K562 (cell line): Measurements from ENCODE around the gene CPN2. TPM values are rescaled to one million over a fixed set of nuclear protein-coding genes. Genes with fewer than 3 reads are reported as not detected.

ENCODE experiments used
- ATAC-seq: fragments of 200-7000 bp; cut with Tn5 transposase; 3 replicates; pipeline ENCODE4 v1.9.1; 2020; ENCODE audit warnings: moderate library complexity
- BruUV-seq: library from RNA; stranded (reverse); fragments of 400-500 nt; replicated peaks from 2 replicates; lab custom pipeline; 2021; lab: Mats Ljungman, UMichigan
- CTCF ChIA-PET: fragments of 300-600 bp; formaldehyde crosslinking; extraction: SDS; loops from one replicate; lab custom pipeline; 2021; ENCODE audit warnings: low intra/inter-chr PET ratio; lab: Yijun Ruan, JAX
- POLR2A ChIA-PET: fragments of 300-600, 350-650 bp; sonication (Branson Sonifier 250); formaldehyde crosslinking; extraction: SDS; loops from one replicate; lab custom pipeline; 2021; ENCODE audit warnings: antibody characterized with exemption, inconsistent platforms; lab: Yijun Ruan, JAX
- DNase-seq, 4 experiments: peaks; one replicate each; pipeline versions ENCODE4 v3.0.0 to v3.0.0-alpha.2; 2011 to 2018; ENCODE audit warnings: low spot score in 3 of 4, mixed read lengths in 3 of 4; ENCODE audit errors: extremely low read depth in 1 of 4
- FAIRE-seq: peaks from 2 replicates; lab custom pipeline; 2011; peaks lifted over from hg19 to GRCh38; lab: Jason Lieb, UNC
- H2AFZ ChIP-seq: 2 replicates; pipeline ENCODE4 v1.6.0; 2011; ENCODE audit warnings: low read depth, low read length, control low read depth, inconsistent platforms
- H3K27ac ChIP-seq: fragments of 200-600 bp; 3 replicates; pipeline ENCODE4 v1.8.0; 2011; ENCODE audit warnings: low read depth, mild to moderate bottlenecking, control low read depth, inconsistent platforms, low read length, moderate library complexity, mixed read lengths; ENCODE audit errors: extremely low read depth
- H3K27me3 ChIP-seq, 2 experiments: fragments of 300-600 bp in 1 of 2; 2 replicates in 1 of 2; 3 replicates in 1 of 2; pipeline versions ENCODE4 v1.6.0 to v1.8.0; 2011; ENCODE audit warnings: inconsistent platforms in 2 of 2, low read length in 2 of 2, mild to moderate bottlenecking in 1 of 2, mixed read lengths in 1 of 2, moderate library complexity in 1 of 2; ENCODE audit not compliant: control insufficient read depth in 2 of 2, insufficient read depth in 2 of 2
- H3K36me3 ChIP-seq: fragments of 300-600 bp; 3 replicates; pipeline ENCODE4 v1.8.0; 2011; ENCODE audit warnings: mild to moderate bottlenecking, low read length, inconsistent platforms; ENCODE audit not compliant: control insufficient read depth, insufficient read depth
- H3K4me1 ChIP-seq, 2 experiments: fragments of 200-600 bp in 1 of 2; replicated peaks in 1 of 2; 2 replicates in 1 of 2; 3 replicates in 1 of 2; pipeline versions ENCODE4 v1.5.1 to v1.8.0; 2011; ENCODE audit warnings: inconsistent platforms in 2 of 2, low read length in 2 of 2, mild to moderate bottlenecking in 1 of 2, mixed read lengths in 1 of 2, moderate library complexity in 1 of 2; ENCODE audit not compliant: control insufficient read depth in 2 of 2, insufficient read depth in 2 of 2
- H3K4me2 ChIP-seq: 2 replicates; pipeline ENCODE4 v1.6.1; 2011; ENCODE audit warnings: low read length, control low read depth, inconsistent platforms, mixed read lengths; ENCODE audit not compliant: insufficient read depth
- H3K4me3 ChIP-seq: fragments of 200-600 bp; sonication (generic), shearing (Covaris generic); 2 replicates; pipeline ENCODE4 v1.5.1; 2016; ENCODE audit warnings: control low read depth, inconsistent platforms
- H3K79me2 ChIP-seq: fragments of 200-600 bp; 3 replicates; pipeline ENCODE4 v1.8.0; 2011; ENCODE audit warnings: low read length, inconsistent platforms; ENCODE audit not compliant: control insufficient read depth, insufficient read depth
- H3K9ac ChIP-seq, 2 experiments: 2 replicates each; pipeline versions ENCODE4 v1.6.0 to v1.6.1; 2011; ENCODE audit warnings: low read depth in 2 of 2, low read length in 2 of 2, control low read depth in 1 of 2, inconsistent platforms in 1 of 2, mild to moderate bottlenecking in 1 of 2, mixed read lengths in 1 of 2; ENCODE audit not compliant: insufficient read depth in 1 of 2
- H3K9me1 ChIP-seq: one replicate; pipeline ENCODE4 v1.6.0; 2011; ENCODE audit warnings: inconsistent platforms, mild to moderate bottlenecking, low read length, moderate library complexity; ENCODE audit not compliant: control insufficient read depth, insufficient read depth
- H3K9me3 ChIP-seq: replicated peaks from 2 replicates; pipeline ENCODE4 v1.5.1; 2011; ENCODE audit warnings: low read depth, low read length, inconsistent platforms; ENCODE audit not compliant: control insufficient read depth, insufficient read depth
- H4K20me1 ChIP-seq: replicated peaks from 2 replicates; pipeline ENCODE4 v1.6.1; 2011; ENCODE audit warnings: low read length, inconsistent platforms, mixed read lengths; ENCODE audit not compliant: control insufficient read depth, insufficient read depth
- ATF7 ChIP-seq: fragments of 450-650 bp; IDR thresholded peaks from 2 replicates; pipeline ENCODE4 v1.7.1; 2014; ENCODE audit warnings: mild to moderate bottlenecking, moderate library complexity
- CTBP1 ChIP-seq: fragments of 450-650 bp; IDR thresholded peaks from 2 replicates; pipeline ENCODE4 v1.6.1; 2016; ENCODE audit warnings: borderline replicate concordance
- DPF2 ChIP-seq: fragments of 450-650 bp; IDR thresholded peaks from 2 replicates; pipeline ENCODE4 v1.6.1; 2016
- ETS2 ChIP-seq: IDR thresholded peaks from 2 replicates; pipeline ENCODE4 v1.6.1; 2016; ENCODE audit warnings: borderline replicate concordance, missing genetic modification characterization, mild to moderate bottlenecking, moderate library complexity, missing compliant biosample characterization; ENCODE audit not compliant: poor library complexity, severe bottlenecking
- FOXP1 ChIP-seq: sonication (generic); formaldehyde crosslinking; IDR thresholded peaks from 2 replicates; pipeline ENCODE4 v1.8.0; 2022; ENCODE audit warnings: mild to moderate bottlenecking, missing genetic modification reagents
- HDAC1 ChIP-seq, 2 experiments: fragments of 450-650 bp; IDR thresholded peaks; 2 replicates each; pipeline ENCODE4 v1.6.1; 2016 to 2017; ENCODE audit warnings: inconsistent platforms in 1 of 2, mild to moderate bottlenecking in 1 of 2, moderate library complexity in 1 of 2
- L3MBTL2 ChIP-seq: fragments of 450-650 bp; IDR thresholded peaks from 2 replicates; pipeline ENCODE4 v1.6.1; 2016; ENCODE audit warnings: mild to moderate bottlenecking, moderate library complexity
- NONO ChIP-seq, 2 experiments: fragments of 200-400 bp in 1 of 2; fragments of 450-650 bp in 1 of 2; formaldehyde crosslinking in 1 of 2; IDR thresholded peaks; 2 replicates each; pipeline ENCODE4 v1.6.1; 2017; ENCODE audit warnings: low read depth in 2 of 2, mild to moderate bottlenecking in 2 of 2, moderate library complexity in 2 of 2, low read length in 1 of 2
- PTRF ChIP-seq: fragments of 450-650 bp; IDR thresholded peaks from 2 replicates; pipeline ENCODE4 v1.6.1; 2016; ENCODE audit warnings: mild to moderate bottlenecking, missing genetic modification characterization, missing compliant biosample characterization
- RCOR1 ChIP-seq, 2 experiments: IDR thresholded peaks; 2 replicates each; pipeline ENCODE4 v1.6.1; 2012; ENCODE audit warnings: low read depth in 2 of 2, low read length in 2 of 2, borderline replicate concordance in 1 of 2, improper control_type of control experiment in 1 of 2
- RNF2 ChIP-seq: sonication (generic); IDR thresholded peaks from 2 replicates; pipeline ENCODE4 v1.6.1; 2016
- SMARCE1 ChIP-seq: fragments of 450-650 bp; IDR thresholded peaks from 2 replicates; pipeline ENCODE4 v1.7.1; 2016; ENCODE audit warnings: mild to moderate bottlenecking
- SP1 ChIP-seq: sonication (generic); formaldehyde crosslinking; IDR thresholded peaks from 2 replicates; pipeline ENCODE4 v1.8.1; 2022; ENCODE audit warnings: mild to moderate bottlenecking, missing genetic modification reagents
- ZNF696 ChIP-seq: fragments of 250-450 bp; sonication (Bioruptor Pico); conservative IDR thresholded peaks from 2 replicates; pipeline ENCODE4 v1.4.0; 2020; ENCODE audit warnings: mild to moderate bottlenecking, moderate library complexity
- WGBS: fragments of 100-300 bp; shearing (Covaris generic); methylation state at CpG from one replicate; pipeline ENCODE4 v1.1.6; 2016; ENCODE audit warnings: low coverage, mixed read lengths; ENCODE audit not compliant: insufficient coverage; ENCODE audit errors: missing lambda C conversion rate; 5-methylcytosine and 5-hydroxymethylcytosine counted together
- in situ Hi-C: fragments of 300-500 bp; cut with MboI; formaldehyde crosslinking; loops from 4 replicates; pipeline ENCODE4 v1.15.0; 2018; ENCODE audit warnings: inconsistent platforms, mixed read lengths
- intact Hi-C: fragments of 100-400 bp; cut with micrococcal nuclease; formaldehyde crosslinking; loops from 2 replicates; pipeline ENCODE4 v1.14.2; 2022
- polyA plus RNA-seq, 8 experiments: library from polyadenylated mRNA; depleted of rRNA in 4 of 8; stranded (reverse) in 5 of 8; unstranded in 3 of 8; fragments of >200 nt; fragmentation: Nextera tagmentation in 2 of 8; fragmentation: Illumina TruSeq in 1 of 8; extraction: Ambion mirVana in 2 of 8; extraction: Trizol in 1 of 8; gene quantifications; 2 replicates each; pipeline versions ENCODE4 v1.2.1 to v1.2.3, GENCODE V29; 2011 to 2014; ENCODE audit warnings: inconsistent platforms in 1 of 8, missing spikeins in 1 of 8
- total RNA-seq, 7 experiments: library from RNA; depleted of rRNA in 6 of 7; stranded (reverse); fragments of >200 nt in 6 of 7; fragmentation: Illumina TruSeq in 2 of 7; extraction: Trizol in 2 of 7; gene quantifications; 2 replicates each; pipeline versions ENCODE4 v1.2.1 to v1.2.3, GENCODE V29; 2011 to 2021; ENCODE audit warnings: low replicate concordance in 1 of 7
- TF ChIP-seq, protein P1 (sequence below), 2 experiments: fragments of 200-800 bp in 1 of 2; sonication (Bioruptor generic) in 1 of 2; sonication (generic) in 1 of 2; formaldehyde crosslinking in 1 of 2; IDR thresholded peaks in 1 of 2; conservative IDR thresholded peaks in 1 of 2; 2 replicates each; pipeline versions ENCODE4 v1.5.0 to v1.6.1; 2016 to 2020; ENCODE audit warnings: missing compliant biosample characterization in 1 of 2, missing genetic modification characterization in 1 of 2, missing genetic modification reagents in 1 of 2
- TF ChIP-seq, protein P2 (sequence below): fragments of 450-650 bp; formaldehyde crosslinking; IDR thresholded peaks from 2 replicates; pipeline ENCODE4 v1.4.0; 2022; ENCODE audit warnings: missing genetic modification characterization
- TF ChIP-seq, protein P3 (sequence below): fragments of 200-800 bp; sonication (Bioruptor generic); IDR thresholded peaks from 2 replicates; pipeline ENCODE4 v1.6.1; 2017; ENCODE audit warnings: missing genetic modification characterization, missing compliant biosample characterization

CPN2 gene
- total and polyA plus RNA-seq, 9 of the 15 experiments (the other 6 are each of a cell fraction or from before 2014, with no cell fraction given), result not detected

DNA sequence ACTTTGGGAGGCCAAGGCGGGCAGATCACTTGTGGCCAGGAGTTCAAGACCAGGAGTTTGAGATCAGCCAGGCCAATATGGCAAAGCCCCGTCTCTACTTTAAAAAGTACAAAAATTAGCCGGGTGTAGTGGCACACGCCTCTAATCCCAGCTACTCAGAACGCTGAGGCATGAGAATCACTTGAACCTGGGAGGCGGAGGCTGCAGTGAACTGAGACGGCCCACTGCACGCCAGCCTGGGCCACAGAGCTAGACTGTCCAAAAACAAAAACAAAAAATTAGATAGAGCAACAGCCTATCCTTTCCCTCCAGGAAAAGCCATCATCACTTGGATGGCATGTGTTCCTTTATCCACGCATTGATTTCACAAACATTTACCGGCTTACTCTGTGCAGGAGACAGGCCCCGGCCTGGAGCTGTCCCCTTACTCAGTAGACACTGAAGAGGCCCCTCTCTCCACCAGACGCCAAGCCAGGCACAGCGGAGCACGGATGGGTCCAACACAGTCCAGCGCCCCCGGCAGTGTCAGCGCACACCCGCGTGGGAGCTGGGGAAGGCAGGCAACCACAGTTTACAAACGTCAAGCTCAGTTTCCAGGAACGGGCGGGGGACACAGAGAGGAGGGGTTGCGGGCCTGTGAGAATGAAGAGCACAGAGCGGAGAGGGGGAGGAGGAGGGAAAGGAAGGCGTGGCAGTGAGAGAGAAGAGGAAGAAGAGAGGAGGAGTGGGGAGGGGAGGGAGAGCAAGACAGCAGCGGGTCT lies 44.8 kb upstream of the CPN2 start:
- Histone ChIP-seq H3K4me1 (peaks cover 5 to 25% of the 10 kb centered on the region in 2 experiments; a peak in 3 of 5 replicates), H3K4me3 (no peak overlapping the region), H3K27ac (no peak overlapping the region), H3K4me2 (peak overlapping the region; percentile 55), H3K79me2 (no peaks in the 10 kb centered on the region), H3K27me3 (peaks cover 0 to 4% of the 10 kb centered on the region in 2 experiments; a peak in 1 of 5 replicates), H3K9me3 (no peaks in the 10 kb centered on the region), H3K9me1 (no peaks in the 10 kb centered on the region), H2AFZ (peak overlapping the region; percentile 76), H4K20me1 (no peaks in the 10 kb centered on the region), H3K9ac (peak overlapping the region in 1 of 2 experiments; percentile 87; a peak in 2 of 4 replicates), H3K36me3 (no peaks in the 10 kb centered on the region)
- peak; percentile 95 for ATAC-seq
- DNase-seq, result peak; percentile 65 to 84 (median 72)
- 24% methylated on average over 20 of the region's 26 CpGs for WGBS
- peak; percentile 85 for FAIRE-seq
- POLR2A ChIA-PET, result interaction anchor here (0.7 to 1.8 kb wide), 8 partner anchors 10 to 32 kb away, joined by 3 to 7 read pairs (median 3); no protein-coding TSS in a partner anchor
- CTCF ChIA-PET, result interaction anchor here (0.7 kb wide), 1 partner anchor 706 kb away, joined by 3 read pairs; no protein-coding TSS in a partner anchor
- BruUV-seq, result no TSS peak
- intact Hi-C loops (no loop called here), in situ Hi-C loops (no loop called here)
- TF ChIP-seq CTBP1, result peak; percentile 55; the same call in 1 of the 2 replicates
- no peak for TF ChIP-seq PTRF (tag)
- peak; percentile 9; the same call in 1 of the 2 replicates for TF ChIP-seq L3MBTL2
- TF ChIP-seq ZNF696 (CRISPR knock-in tag), result no peak
- TF ChIP-seq RCOR1 (IDR thresholded peaks at IDR 0.05; ENCODE audit: borderline replicate concordance in 1 of 2, low read depth in 2 of 2, low read length in 2 of 2), result peak in 1 of 2 experiments; percentile 53; a peak in 1 of 4 replicates
- no peak for TF ChIP-seq FOXP1 (CRISPR knock-in tag)
- TF ChIP-seq ETS2 (tag), result no peak
- TF ChIP-seq, protein P1, sequence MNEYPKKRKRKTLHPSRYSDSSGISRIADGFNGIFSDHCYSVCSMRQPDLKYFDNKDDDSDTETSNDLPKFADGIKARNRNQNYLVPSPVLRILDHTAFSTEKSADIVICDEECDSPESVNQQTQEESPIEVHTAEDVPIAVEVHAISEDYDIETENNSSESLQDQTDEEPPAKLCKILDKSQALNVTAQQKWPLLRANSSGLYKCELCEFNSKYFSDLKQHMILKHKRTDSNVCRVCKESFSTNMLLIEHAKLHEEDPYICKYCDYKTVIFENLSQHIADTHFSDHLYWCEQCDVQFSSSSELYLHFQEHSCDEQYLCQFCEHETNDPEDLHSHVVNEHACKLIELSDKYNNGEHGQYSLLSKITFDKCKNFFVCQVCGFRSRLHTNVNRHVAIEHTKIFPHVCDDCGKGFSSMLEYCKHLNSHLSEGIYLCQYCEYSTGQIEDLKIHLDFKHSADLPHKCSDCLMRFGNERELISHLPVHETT (CRISPR knock-in tag; conservative IDR thresholded peaks at IDR 0.05 in 1 of 2, IDR thresholded peaks at IDR 0.05 in 1 of 2), result no peak
- no peak for TF ChIP-seq NONO (IDR thresholded peaks at IDR 0.05; ENCODE audit: low read depth in 2 of 2, low read length in 1 of 2)
- TF ChIP-seq, protein P2, sequence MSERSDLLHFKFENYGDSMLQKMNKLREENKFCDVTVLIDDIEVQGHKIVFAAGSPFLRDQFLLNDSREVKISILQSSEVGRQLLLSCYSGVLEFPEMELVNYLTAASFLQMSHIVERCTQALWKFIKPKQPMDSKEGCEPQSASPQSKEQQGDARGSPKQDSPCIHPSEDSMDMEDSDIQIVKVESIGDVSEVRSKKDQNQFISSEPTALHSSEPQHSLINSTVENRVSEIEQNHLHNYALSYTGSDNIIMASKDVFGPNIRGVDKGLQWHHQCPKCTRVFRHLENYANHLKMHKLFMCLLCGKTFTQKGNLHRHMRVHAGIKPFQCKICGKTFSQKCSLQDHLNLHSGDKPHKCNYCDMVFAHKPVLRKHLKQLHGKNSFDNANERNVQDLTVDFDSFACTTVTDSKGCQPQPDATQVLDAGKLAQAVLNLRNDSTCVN, result no peak
- TF ChIP-seq, protein P3, sequence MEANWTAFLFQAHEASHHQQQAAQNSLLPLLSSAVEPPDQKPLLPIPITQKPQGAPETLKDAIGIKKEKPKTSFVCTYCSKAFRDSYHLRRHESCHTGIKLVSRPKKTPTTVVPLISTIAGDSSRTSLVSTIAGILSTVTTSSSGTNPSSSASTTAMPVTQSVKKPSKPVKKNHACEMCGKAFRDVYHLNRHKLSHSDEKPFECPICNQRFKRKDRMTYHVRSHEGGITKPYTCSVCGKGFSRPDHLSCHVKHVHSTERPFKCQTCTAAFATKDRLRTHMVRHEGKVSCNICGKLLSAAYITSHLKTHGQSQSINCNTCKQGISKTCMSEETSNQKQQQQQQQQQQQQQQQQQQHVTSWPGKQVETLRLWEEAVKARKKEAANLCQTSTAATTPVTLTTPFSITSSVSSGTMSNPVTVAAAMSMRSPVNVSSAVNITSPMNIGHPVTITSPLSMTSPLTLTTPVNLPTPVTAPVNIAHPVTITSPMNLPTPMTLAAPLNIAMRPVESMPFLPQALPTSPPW (CRISPR knock-in tag), result peak; percentile 75
- TF ChIP-seq RNF2, result peak; percentile 24; the same call in 1 of the 2 replicates
- peak; percentile 39; the same call in 1 of the 2 replicates for TF ChIP-seq DPF2
- peak; percentile 41; the same call in 1 of the 2 replicates for TF ChIP-seq SMARCE1
- no peak for TF ChIP-seq SP1 (CRISPR knock-in tag)
- 0 out of 2 replicates have a peak, but pooled peaks have one; percentile 32 for TF ChIP-seq ATF7
- peak in 1 of 2 experiments; percentile 79; a peak in 1 of 4 replicates for TF ChIP-seq HDAC1 (IDR thresholded peaks at IDR 0.05)
